GM18867 (cell line): ENCODE measurements around the gene SUMO3.

Experiments
- ATAC-seq: cut with Tn5 transposase; IDR thresholded peaks from one replicate; pipeline ENCODE4 v1.9.1; 2021; ENCODE audit warnings: mild to moderate bottlenecking, moderate library complexity; ENCODE audit not compliant: unreplicated experiment

SUMO3 gene

GRCh38 chr21:44780767-44781459, 36.9 kb downstream of the SUMO3 start:
- ATAC-seq = no peak

DNA sequence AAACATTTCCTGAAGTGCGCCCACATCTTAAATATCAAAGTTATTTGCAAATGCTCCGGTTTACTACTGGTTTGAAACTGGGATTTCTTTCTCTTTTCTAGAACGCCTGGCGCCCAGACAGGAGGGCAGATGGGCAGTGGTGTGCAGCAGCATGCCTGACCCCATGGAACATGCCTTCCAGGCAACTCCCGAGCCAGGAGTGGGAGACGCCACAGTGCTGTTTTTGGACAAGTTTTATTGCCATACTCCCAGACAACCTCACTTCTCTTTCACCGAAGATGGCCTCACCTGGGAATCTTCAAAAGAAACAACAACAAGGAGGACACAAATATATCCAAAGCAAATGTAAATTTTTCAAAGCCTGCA, 37.7 kb downstream of the SUMO3 start:
- no peak for ATAC-seq

DNA sequence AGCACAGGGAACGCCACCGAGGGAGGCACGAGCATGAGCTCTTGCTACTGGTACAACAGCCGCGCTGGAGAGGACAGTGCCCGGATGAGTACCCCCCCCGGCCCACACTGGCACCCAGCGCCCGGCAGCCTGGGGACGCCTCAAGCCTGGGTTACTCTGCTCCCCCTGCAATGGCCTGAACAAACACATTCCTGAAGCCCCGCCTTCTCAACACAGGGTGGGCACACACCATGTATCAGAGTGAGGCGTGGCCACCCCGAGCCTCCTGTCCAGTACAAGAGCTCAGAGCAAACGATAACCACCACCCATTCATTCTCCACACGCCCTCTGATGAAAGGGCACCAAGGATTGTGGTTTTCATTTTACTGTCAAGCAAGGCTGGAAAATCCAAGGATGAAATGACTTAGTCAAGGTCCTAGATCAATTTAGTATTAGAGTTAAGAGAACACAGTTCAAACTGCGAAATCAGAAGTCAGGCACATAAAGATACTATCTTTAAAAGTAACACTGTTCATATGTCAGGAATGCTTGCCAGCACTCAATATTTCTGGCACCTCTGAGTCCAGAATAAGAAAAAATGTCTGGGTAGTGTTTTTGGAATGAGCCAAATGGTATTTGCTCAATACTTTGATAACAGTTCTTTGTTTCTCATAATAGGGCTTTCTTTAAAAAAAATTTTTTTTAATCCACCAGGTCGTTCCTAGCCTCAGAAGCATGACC, 38.3 kb downstream of the SUMO3 start:
- no peak for ATAC-seq

- no peak for ATAC-seq
Observed at GRCh38 chr21:44778983-44779382, 38.9 kb downstream of the SUMO3 start.

- ATAC-seq = no peak
Observed at GRCh38 chr21:44778499-44778911, 39.4 kb downstream of the SUMO3 start.

- ATAC-seq = no peak
Observed at GRCh38 chr21:44778094-44778493, 39.8 kb downstream of the SUMO3 start.

DNA sequence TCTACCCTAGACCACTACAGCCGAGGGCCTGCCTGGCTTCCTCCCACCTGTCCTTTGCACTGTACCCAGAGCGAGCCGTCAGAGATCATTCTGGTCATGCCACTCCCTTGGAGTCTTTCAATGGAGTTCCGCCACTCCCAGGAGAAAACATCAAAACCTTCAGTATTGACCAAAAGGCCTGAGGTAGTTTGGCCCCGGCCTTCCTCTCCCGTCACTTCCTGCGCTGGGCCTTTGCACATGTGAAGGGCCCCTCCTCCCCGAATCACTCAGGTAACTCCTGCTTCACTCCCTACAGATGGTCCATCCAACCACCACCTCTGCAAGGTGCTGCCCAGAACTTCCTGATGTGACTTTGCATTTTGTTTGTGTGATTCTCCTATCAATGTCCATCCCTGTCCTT, 42.9 kb downstream of the SUMO3 start:
- no peak for ATAC-seq

GRCh38 chr21:44773291-44773932, 44.5 kb downstream of the SUMO3 start:
- ATAC-seq = no peak

DNA sequence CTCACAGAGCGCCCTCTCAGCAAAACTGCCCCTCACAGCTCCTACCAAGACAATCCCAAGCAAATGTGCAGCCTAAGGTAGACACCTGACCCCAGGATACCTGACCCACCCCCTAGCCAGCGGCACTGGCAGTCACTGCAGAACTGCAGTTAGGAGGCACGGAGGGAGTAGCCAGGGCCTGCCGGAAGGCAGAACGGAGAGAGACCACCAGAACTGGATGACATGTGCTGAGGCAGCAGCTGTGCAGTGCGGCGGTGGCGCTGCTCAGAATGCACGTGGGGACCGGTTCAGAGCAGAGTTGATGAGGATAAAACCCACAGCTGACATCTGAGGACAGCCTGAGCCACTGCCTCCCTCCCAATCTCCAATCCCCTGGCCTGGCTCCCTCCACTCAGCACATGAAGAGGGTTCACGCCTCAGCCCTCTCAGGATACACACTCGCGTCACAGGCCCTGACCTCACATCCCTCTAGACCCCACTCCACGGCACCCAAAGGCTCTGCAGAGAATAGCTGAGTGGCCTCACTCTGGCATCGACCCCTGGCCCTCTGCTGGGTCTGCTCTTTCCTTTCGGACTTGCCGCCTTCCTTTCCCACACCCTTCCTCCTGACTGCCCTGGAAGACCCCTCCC, 45.9 kb downstream of the SUMO3 start:
- no peak for ATAC-seq

GRCh38 chr21:44767834-44768831, 49.7 kb downstream of the SUMO3 start:
- ATAC-seq = no peak

GRCh38 chr21:44766818-44767354, 51.0 kb downstream of the SUMO3 start:
- ATAC-seq = no peak

DNA sequence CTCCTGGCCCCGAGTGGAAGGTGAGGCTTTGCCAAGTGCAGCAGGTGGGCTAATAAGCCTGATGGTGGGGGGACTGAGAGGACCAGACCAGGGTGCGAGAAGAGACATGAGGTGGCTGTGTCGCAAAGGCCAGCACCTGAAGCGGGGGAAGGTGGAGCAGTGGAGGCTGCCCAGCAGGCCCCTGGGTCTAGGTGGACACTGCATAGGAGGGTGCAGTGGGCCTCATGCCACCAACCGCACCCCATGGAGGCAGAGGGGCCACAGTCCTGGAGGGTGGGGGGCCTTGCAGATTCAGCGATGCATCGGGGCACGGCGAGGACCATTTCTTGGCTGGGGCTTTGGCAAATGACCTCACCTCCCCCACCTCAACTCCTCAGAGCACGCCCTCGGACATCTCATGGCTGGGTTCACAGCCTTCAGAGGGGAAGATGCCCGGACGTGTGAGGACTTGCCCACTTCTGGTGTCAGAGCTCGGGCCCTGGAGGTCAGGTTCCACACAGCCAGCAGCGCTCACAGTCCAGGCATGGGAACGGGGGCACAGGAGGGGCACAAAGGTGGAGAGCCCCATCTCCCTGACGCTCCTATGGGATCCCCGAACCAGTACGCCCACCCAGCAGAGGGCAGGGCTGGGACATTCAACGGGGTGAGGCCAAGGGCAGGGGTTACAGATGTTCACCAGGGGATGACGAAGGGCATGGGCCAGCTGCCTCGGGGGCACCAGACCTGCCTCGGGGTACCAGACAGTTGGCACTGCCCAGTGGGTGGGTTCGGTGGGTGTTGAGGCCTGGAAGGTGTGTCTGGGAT, 51.6 kb downstream of the SUMO3 start:
- no peak for ATAC-seq

DNA sequence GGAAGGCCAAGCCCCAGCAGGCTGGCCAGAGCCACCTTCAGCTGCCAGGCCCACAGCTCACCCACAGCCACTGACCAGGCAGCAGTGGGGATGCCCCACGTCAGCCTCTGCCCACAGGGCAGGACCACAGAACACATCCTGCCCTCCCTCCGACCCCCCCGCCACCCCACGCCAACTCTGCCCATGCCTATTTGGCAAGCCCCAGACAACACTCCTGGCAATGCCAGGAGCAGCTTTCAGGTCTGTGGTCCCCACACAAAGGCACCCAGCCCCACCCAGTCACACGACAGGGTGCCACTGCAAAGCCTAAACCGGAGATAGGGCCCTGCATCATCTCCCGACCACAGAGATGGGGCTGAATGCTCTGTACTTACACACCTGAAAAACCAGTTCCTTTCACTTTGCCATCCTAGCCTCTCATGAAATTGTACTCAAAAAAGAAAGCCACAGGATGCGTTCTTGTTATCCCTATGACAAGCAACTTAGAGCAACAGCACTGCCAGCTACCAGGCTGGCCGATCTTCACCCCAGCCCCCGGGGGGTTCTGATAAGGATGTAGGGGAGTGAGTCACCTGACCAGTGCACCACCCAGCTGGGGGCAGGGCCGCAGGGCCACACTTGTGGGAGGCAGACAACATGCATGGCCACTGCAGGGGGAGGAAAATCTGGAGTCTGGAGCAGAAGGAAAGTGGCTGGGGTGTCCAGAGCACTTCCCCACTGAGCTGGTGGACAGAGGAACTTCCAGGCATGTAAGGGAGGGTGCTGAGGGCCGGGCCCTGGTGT, 52.4 kb downstream of the SUMO3 start:
- ATAC-seq = no peak

- no peak for ATAC-seq
Observed at GRCh38 chr21:44764319-44765230, 53.3 kb downstream of the SUMO3 start.

GRCh38 chr21:44763451-44764318, 54.2 kb downstream of the SUMO3 start:
- ATAC-seq = no peak

GRCh38 chr21:44763050-44763378, 54.8 kb downstream of the SUMO3 start:
- no peak for ATAC-seq
